ENCODE measurements around the gene TBC1D2B. TPM values are rescaled to one million over a fixed set of nuclear protein-coding genes. Genes with fewer than 3 reads are reported as not detected.

TBC1D2B gene
- total RNA-seq: 12.9 and 13.4 TPM in 2 replicates

DNA sequence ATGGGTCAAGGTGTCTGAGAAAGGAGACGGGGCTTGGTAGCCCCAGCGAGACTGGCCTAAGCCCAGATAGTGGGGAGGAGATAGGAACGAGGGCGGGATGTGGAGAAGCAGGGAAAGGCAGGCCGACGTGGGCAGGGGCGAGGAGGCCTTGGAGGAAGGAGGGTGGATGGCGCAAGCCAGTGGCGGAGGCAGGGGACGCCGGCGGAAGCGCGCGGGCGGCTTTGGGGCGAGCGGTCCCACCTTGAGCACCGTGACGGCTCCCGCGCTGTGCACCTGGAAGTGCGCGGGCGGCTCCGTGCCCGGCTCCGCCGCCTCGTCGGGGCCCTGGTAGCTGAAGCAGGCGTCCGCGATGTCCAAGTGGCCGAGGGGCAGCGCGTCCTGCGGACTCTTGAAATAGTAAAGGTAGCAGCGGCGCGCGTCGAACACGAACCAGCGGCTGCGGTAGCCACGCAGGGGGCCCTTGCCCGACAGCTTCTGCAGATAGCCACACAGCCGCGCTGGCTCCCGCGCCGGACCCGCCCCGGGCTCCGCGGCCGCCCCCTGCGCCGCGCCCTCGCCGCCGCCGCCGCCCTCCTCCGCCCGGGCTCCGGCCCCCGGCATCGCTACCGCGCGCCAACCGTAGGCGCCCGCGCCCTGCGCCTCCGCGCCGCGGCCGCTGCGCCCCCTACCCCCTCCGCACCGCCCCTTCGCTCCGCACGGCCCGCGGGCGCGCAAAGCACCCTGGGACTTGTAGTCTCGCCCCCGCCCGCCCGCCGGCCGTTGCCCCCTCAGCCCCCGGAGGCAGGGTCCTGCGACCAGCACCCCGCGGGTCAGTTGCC is at the start of gene TBC1D2B:
TSS of gene TBC1D2B (minus strand) at position 659 of the 818 bp plus-strand sequence. CDS start at position 600, 59 bp downstream.

DNA sequence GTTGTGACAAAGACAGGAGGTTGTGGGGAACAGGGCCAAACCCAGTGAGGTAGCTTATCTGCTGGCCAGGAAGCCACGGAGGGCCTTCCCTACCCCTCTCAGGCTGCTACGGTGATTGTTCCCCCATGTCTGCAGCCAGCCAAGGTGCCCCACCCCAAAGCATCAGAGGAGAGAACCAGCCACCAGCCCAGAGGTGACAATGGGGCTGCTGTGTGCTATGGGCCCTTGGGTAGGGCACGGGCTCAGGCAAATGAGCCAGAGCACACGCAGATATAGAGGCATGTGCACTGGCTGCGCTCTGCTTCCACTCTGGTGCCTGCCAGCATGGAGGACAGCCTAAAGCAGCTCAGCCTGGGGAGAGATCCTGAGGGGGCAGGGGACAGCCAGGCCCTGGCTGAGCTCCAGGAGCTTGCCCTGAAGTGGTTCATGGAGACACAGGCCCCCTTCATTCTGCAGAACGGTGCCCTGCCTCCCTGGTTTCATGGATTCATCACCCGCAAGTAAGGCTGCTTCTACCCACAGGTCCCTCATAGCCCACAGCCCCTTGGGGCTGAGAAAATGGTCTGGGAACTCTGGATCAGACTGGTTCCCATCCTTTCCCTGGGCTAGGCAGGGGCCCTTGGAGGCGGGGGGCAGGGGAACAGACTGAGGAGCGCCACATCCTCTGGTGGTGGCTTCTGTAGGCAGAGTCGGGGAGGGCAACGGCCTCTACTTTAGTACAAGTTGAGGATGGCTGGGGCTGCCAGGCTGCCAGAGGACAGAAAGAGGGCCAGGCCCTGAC is 14.9 kb upstream of the TBC1D2B start, which contains the start of gene SH2D7:
TSS of gene SH2D7 (plus strand) at position 301 of the 781 bp plus-strand sequence. CDS start at position 325, 24 bp downstream.

Other genes with a start within 250 kb of the TBC1D2B start
- gene SH2D7, start 14.8 kb upstream of the TBC1D2B start, total RNA-seq: not detected in 2 replicates
- gene CIB2, start 53.7 kb upstream of the TBC1D2B start, total RNA-seq: 2.2 and 2.8 TPM in 2 replicates
- gene IDH3A, start 71.7 kb upstream of the TBC1D2B start, total RNA-seq: 33.6 and 36.9 TPM in 2 replicates
- gene ACSBG1, start 156.9 kb upstream of the TBC1D2B start, total RNA-seq: not detected in 2 replicates
- gene DNAJA4, start 186.9 kb upstream of the TBC1D2B start, total RNA-seq: 2.0 and 2.4 TPM in 2 replicates
- 56.9 and 66.1 TPM in 2 replicates for gene SKIC8, start 221.9 kb upstream of the TBC1D2B start, total RNA-seq